Transverse colon (tissue), 4 donors: ENCODE data around the gene ARL1.

Experiments used
- CTCF ChIP-seq, 5 experiments: fragments of 200-600 bp in 3 of 5; fragments of 450-650 bp in 2 of 5; sonication (generic) in 3 of 5; IDR thresholded peaks; 1 replicate in 2 of 5; 2 replicates in 3 of 5; pipeline ENCODE4 v1.5.1; 2016 to 2017; ENCODE audit warnings: antibody characterized with exemption in 5 of 5, inconsistent platforms in 3 of 5, mild to moderate bottlenecking in 2 of 5, moderate library complexity in 1 of 5
- POLR2A ChIP-seq: fragments of 450-650 bp; IDR thresholded peaks from one replicate; pipeline ENCODE4 v1.6.1; 2016; ENCODE audit warnings: antibody characterized with exemption, mild to moderate bottlenecking, moderate library complexity
- POLR2AphosphoS5 ChIP-seq, 3 donors: sonication (generic); formaldehyde crosslinking; IDR thresholded peaks; one replicate each; pipeline ENCODE4 v1.6.1; 2016; ENCODE audit warnings: antibody characterized with exemption in 3 of 3

GRCh38 chr12:101343893-101344292, 63.7 kb downstream of the ARL1 start:
- TF ChIP-seq POLR2AphosphoS5 (IDR thresholded peaks at IDR 0.05) (no peak), CTCF (IDR thresholded peaks at IDR 0.05) (no peak), POLR2A (no peak)
